MCF 10A (cell line): ENCODE measurements around the gene CAMK4. TPM values are rescaled to one million over a fixed set of nuclear protein-coding genes. Genes with fewer than 3 reads are reported as not detected.

ENCODE experiments used
- BruUV-seq: library from RNA; stranded (reverse); fragments of 400-500 nt; replicated peaks from 2 replicates; lab custom pipeline; 2021; lab: Mats Ljungman, UMichigan
- CTCF ChIA-PET: fragments of 300-600 bp; sonication (Branson Sonifier 250); formaldehyde crosslinking; extraction: SDS; loops from one replicate; lab custom pipeline; 2021; ENCODE audit warnings: antibody characterized with exemption, inconsistent platforms; lab: Yijun Ruan, JAX
- POLR2A ChIA-PET: fragments of 300-600, 350-650 bp; sonication (Branson Sonifier 250); formaldehyde crosslinking; extraction: SDS; loops from one replicate; lab custom pipeline; 2020; ENCODE audit warnings: antibody characterized with exemption, inconsistent platforms; lab: Yijun Ruan, JAX
- DNase-seq: peaks from one replicate; pipeline ENCODE4 v3.0.0-alpha.2; 2018; ENCODE audit not compliant: unreplicated experiment
- H3K27ac Mint-ChIP-seq: one replicate; pipeline ENCODE4 v1.8.0; 2022; ENCODE audit warnings: mild to moderate bottlenecking, low read depth, mixed read lengths; ENCODE audit not compliant: unreplicated experiment
- H3K27me3 Mint-ChIP-seq: one replicate; pipeline ENCODE4 v1.8.0; 2022; ENCODE audit warnings: mixed read lengths; ENCODE audit not compliant: insufficient read depth, unreplicated experiment
- H3K36me3 Mint-ChIP-seq: one replicate; pipeline ENCODE4 v1.8.0; 2022; ENCODE audit warnings: mild to moderate bottlenecking, moderate library complexity, mixed read lengths; ENCODE audit not compliant: insufficient read depth, unreplicated experiment
- H3K4me1 Mint-ChIP-seq: one replicate; pipeline ENCODE4 v1.8.0; 2022; ENCODE audit warnings: mixed read lengths; ENCODE audit not compliant: insufficient read depth, unreplicated experiment
- H3K4me3 Mint-ChIP-seq: one replicate; pipeline ENCODE4 v1.8.0; 2022; ENCODE audit warnings: mild to moderate bottlenecking, moderate library complexity, mixed read lengths; ENCODE audit not compliant: unreplicated experiment
- H3K9me3 Mint-ChIP-seq: one replicate; pipeline ENCODE4 v1.8.0; 2022; ENCODE audit warnings: mixed read lengths; ENCODE audit not compliant: unreplicated experiment
- CTCF ChIP-seq: fragments of 200-600 bp; IDR thresholded peaks from one replicate; pipeline ENCODE4 v1.8.0; 2022; ENCODE audit warnings: antibody characterized with exemption, mild to moderate bottlenecking; ENCODE audit not compliant: unreplicated experiment
- intact Hi-C: fragments of 100-400 bp; cut with micrococcal nuclease; formaldehyde crosslinking; loops from 2 replicates; pipeline ENCODE4 v1.14.1; 2022
- total RNA-seq: library from RNA; stranded (reverse); gene quantifications from 2 replicates; pipeline ENCODE4 v1.2.3, GENCODE V29; 2022

CAMK4 gene
- total RNA-seq, 1 experiment from 2014 or later: 0.21 TPM

DNA sequence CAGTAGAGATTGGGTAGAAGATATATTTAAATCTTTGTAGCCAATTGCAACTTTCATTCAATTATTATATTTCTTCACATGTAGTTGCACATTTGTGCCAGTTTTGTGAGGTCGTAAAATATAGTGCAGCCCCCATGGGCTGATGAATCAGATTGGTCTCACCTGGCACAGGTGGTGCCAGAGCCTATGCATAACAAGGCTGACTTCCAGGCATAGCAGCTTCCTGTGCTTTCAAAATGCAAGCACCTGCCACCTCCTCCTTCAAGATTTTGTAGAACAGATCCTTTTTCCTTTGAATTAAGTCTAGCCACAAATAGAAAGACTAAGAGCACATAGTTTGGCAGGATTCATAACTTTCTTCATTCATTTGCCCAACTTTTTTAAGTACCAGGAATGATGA, 201.0 kb downstream of the CAMK4 start:
- H3K4me3 Mint-ChIP-seq: no peak overlapping the region
- H3K27me3 Mint-ChIP-seq: no peaks in the 10 kb centered on the region
- H3K4me1 Mint-ChIP-seq: no peaks in the 10 kb centered on the region
- no peak overlapping the region for H3K27ac Mint-ChIP-seq
- ChIA-PET CTCF (interaction anchor here (0.6 kb wide), 2 partner anchors 12 to 547 kb away, joined by 3 read pairs; no protein-coding TSS in a partner anchor), POLR2A (no interaction called here)
- H3K36me3 Mint-ChIP-seq: peaks cover 4% of the 10 kb centered on the region
- peaks cover 5% of the 10 kb centered on the region for H3K9me3 Mint-ChIP-seq
- no TSS peak for BruUV-seq
- TF ChIP-seq CTCF: no peak
- intact Hi-C loops: no loop called here
- DNase-seq: no peak

- ChIA-PET POLR2A (interaction anchor here (0.7 kb wide), 1 partner anchor 56 kb away, joined by 3 read pairs; no protein-coding TSS in a partner anchor), CTCF (interaction anchor here (1.0 kb wide), 1 partner anchor 104 kb away, joined by 4 read pairs; no protein-coding TSS in a partner anchor)
- no peak overlapping the region for H3K4me3 Mint-ChIP-seq
- no peaks in the 10 kb centered on the region for H3K9me3 Mint-ChIP-seq
- H3K27me3 Mint-ChIP-seq: no peaks in the 10 kb centered on the region
- no peaks in the 10 kb centered on the region for H3K36me3 Mint-ChIP-seq
- TF ChIP-seq CTCF: no peak
- H3K27ac Mint-ChIP-seq: no peak overlapping the region
- intact Hi-C loops: no loop called here
- no peak for DNase-seq
- H3K4me1 Mint-ChIP-seq: no peaks in the 10 kb centered on the region
- no TSS peak for BruUV-seq
Observed at GRCh38 chr5:111427762-111428161, 203.6 kb downstream of the CAMK4 start.

DNA sequence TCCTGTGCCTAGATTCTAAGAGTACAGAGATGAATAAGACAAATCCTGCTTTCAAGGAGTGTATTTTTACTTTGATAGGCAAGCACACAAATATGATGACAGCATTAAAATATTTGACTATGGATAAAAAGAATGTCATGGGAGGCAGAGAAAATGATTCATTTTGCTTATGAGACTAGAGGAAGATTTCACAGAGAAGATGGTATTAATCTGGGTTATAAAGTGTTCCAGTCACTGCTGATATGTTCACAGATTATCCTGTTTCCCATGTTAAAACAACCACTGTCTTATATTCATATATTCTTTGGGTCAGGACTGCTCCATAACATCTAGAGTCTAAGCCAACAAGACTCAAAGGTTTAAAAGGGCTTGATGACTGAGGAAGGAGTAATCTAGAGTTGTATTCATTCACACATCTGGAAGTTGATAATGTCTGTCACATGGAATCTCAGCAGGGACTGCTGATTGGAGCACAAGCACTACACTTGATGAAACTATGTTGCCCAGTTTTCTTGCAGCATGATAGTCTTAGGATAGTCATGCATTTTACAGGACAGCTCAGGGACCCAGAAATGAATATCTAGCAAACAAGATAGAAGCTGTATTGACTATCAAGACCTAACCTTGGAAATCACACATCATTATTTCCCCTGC, 208.8 kb downstream of the CAMK4 start:
- Mint-ChIP-seq H3K4me1 (no peaks in the 10 kb centered on the region), H3K27me3 (no peaks in the 10 kb centered on the region), H3K36me3 (no peaks in the 10 kb centered on the region), H3K27ac (no peak overlapping the region), H3K4me3 (no peak overlapping the region), H3K9me3 (no peaks in the 10 kb centered on the region)
- ChIA-PET CTCF (no interaction called here), POLR2A (no interaction called here)
- intact Hi-C loops: no loop called here
- no peak for DNase-seq
- no TSS peak for BruUV-seq
- no peak for TF ChIP-seq CTCF

DNA sequence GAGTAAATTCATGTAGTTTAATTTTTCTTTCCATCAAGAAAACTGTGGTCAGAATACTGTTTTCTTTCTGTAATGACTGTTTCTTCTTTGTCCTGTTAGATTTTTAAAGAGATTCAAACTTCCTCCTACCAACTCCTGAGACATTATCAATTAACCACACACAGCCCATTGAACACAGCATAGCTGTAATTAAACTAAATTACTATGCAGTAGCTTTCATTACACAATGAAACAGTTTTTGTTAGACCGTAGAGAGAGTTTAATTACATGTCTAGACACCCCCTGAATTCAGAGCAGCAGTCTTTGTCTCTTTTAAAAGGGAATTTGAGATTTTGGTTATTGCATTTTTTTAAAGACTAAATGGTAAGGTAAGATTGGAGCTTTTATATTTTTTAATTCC, 210.6 kb downstream of the CAMK4 start:
- DNase-seq: no peak
- no peak overlapping the region for H3K4me3 Mint-ChIP-seq
- peaks cover 10% of the 10 kb centered on the region for H3K4me1 Mint-ChIP-seq
- no TSS peak for BruUV-seq
- ChIA-PET CTCF (interaction anchor here (0.6 kb wide), 1 partner anchor 1965 kb away, joined by 5 read pairs; no protein-coding TSS in a partner anchor), POLR2A (no interaction called here)
- no peaks in the 10 kb centered on the region for H3K27me3 Mint-ChIP-seq
- no peaks in the 10 kb centered on the region for H3K9me3 Mint-ChIP-seq
- H3K36me3 Mint-ChIP-seq: no peaks in the 10 kb centered on the region
- no peak overlapping the region for H3K27ac Mint-ChIP-seq
- intact Hi-C loops: no loop called here
- no peak for TF ChIP-seq CTCF
